ENCODE measurements around the gene NLRP11. TPM values are rescaled to one million over a fixed set of nuclear protein-coding genes. Genes with fewer than 3 reads are reported as not detected.

NLRP11 gene
- total and polyA plus RNA-seq, 2 experiments from 2014 or later: not detected

DNA sequence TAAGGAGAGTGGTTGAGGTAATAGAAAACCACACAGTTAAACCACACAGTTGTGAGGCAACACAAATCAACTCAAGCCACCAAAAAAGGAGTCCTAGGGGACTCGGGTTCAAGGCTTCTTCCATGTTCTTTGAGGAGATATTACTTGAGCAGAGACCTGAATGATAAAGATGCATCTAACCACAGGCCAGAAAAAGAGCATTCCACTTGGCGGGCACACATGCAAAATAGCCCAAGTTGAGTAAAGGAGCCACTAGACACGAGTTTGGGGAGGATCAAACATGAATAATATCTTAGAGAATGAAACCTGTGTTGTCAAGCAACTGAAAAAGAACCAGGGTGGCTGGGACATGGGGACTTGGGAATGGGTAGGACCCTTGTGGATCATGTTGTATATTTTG, 34.7 kb upstream of the NLRP11 start:
- H3K4me3 ChIP-seq: no peak overlapping the region
- no peak overlapping the region for H2AFZ ChIP-seq
- H3K4me3 Mint-ChIP-seq: no peak overlapping the region
- TF ChIP-seq, protein P1, sequence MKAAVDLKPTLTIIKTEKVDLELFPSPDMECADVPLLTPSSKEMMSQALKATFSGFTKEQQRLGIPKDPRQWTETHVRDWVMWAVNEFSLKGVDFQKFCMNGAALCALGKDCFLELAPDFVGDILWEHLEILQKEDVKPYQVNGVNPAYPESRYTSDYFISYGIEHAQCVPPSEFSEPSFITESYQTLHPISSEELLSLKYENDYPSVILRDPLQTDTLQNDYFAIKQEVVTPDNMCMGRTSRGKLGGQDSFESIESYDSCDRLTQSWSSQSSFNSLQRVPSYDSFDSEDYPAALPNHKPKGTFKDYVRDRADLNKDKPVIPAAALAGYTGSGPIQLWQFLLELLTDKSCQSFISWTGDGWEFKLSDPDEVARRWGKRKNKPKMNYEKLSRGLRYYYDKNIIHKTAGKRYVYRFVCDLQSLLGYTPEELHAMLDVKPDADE (IDR thresholded peaks at IDR 0.05): no peak
- no peak for TF ChIP-seq EZH2 (IDR thresholded peaks at IDR 0.05; ENCODE audit: low read depth, unreplicated experiment)
- TF ChIP-seq JUNB (IDR thresholded peaks at IDR 0.05; ENCODE audit: unreplicated experiment): no peak
- TF ChIP-seq STAT1 (IDR thresholded peaks at IDR 0.05; ENCODE audit: unreplicated experiment): no peak
- no peak for TF ChIP-seq ZNF114 (CRISPR knock-in tag; IDR thresholded peaks at IDR 0.05)
- no peak for TF ChIP-seq CREB1 (CRISPR knock-in tag; IDR thresholded peaks at IDR 0.05; ENCODE audit: low read depth)
- TF ChIP-seq EZH2phosphoT487 (IDR thresholded peaks at IDR 0.05; ENCODE audit: unreplicated experiment): no peak
- TF ChIP-seq, protein P2, sequence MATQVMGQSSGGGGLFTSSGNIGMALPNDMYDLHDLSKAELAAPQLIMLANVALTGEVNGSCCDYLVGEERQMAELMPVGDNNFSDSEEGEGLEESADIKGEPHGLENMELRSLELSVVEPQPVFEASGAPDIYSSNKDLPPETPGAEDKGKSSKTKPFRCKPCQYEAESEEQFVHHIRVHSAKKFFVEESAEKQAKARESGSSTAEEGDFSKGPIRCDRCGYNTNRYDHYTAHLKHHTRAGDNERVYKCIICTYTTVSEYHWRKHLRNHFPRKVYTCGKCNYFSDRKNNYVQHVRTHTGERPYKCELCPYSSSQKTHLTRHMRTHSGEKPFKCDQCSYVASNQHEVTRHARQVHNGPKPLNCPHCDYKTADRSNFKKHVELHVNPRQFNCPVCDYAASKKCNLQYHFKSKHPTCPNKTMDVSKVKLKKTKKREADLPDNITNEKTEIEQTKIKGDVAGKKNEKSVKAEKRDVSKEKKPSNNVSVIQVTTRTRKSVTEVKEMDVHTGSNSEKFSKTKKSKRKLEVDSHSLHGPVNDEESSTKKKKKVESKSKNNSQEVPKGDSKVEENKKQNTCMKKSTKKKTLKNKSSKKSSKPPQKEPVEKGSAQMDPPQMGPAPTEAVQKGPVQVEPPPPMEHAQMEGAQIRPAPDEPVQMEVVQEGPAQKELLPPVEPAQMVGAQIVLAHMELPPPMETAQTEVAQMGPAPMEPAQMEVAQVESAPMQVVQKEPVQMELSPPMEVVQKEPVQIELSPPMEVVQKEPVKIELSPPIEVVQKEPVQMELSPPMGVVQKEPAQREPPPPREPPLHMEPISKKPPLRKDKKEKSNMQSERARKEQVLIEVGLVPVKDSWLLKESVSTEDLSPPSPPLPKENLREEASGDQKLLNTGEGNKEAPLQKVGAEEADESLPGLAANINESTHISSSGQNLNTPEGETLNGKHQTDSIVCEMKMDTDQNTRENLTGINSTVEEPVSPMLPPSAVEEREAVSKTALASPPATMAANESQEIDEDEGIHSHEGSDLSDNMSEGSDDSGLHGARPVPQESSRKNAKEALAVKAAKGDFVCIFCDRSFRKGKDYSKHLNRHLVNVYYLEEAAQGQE (IDR thresholded peaks at IDR 0.05; ENCODE audit: unreplicated experiment): no peak
- no peak for TF ChIP-seq NANOG (IDR thresholded peaks at IDR 0.05; ENCODE audit: borderline replicate concordance)
- TF ChIP-seq POLR2AphosphoS5 (IDR thresholded peaks at IDR 0.05; ENCODE audit: low read depth): no peak
- no peak for TF ChIP-seq ZNF331 (CRISPR knock-in tag; IDR thresholded peaks at IDR 0.05; ENCODE audit: low read depth)
- no peak for TF ChIP-seq ZNF462 (CRISPR knock-in tag; IDR thresholded peaks at IDR 0.05)
- no peak for TF ChIP-seq CTCF (conservative IDR thresholded peaks at IDR 0.05; ENCODE audit: low read depth in 2 of 2)
- DNase-seq (ENCODE audit: low spot score) (no peak), ATAC-seq (no peak)
- no peaks in the 10 kb centered on the region for H3K27me3 ChIP-seq (ENCODE audit: insufficient read depth)
- H3K9me3 Mint-ChIP-seq: peaks cover 94% of the 10 kb centered on the region
- no peak overlapping the region for H3K27ac ChIP-seq (ENCODE audit: low read depth)
- H3K4me2 ChIP-seq: no peak overlapping the region
- H3K36me3 Mint-ChIP-seq (ENCODE audit: low read depth): peaks cover 31% of the 10 kb centered on the region
- no peaks in the 10 kb centered on the region for H4K20me1 ChIP-seq (replicated peaks; ENCODE audit: insufficient read depth)
- H3K27me3 Mint-ChIP-seq (ENCODE audit: insufficient read depth, low read depth, poor library complexity): no peaks in the 10 kb centered on the region
- H3F3A ChIP-seq (replicated peaks; ENCODE audit: low read depth): no peaks in the 10 kb centered on the region
- no peaks in the 10 kb centered on the region for H3K79me2 ChIP-seq (replicated peaks; ENCODE audit: insufficient read depth)
- H3K27ac Mint-ChIP-seq: no peak overlapping the region
- H3K9me2 ChIP-seq (ENCODE audit: insufficient read depth): no peaks in the 10 kb centered on the region
- H3K36me3 ChIP-seq (ENCODE audit: insufficient read depth): no peaks in the 10 kb centered on the region; the same call in 1 of the 2 replicates
- H3K4me1 Mint-ChIP-seq: no peaks in the 10 kb centered on the region
- no peaks in the 10 kb centered on the region for H3K4me1 ChIP-seq (ENCODE audit: insufficient read depth)

Measured in GM23338 (cell line).